PC-9 (cell line): Measurements from ENCODE around the gene BCL2L11.

Source experiments
- CTCF ChIP-seq: fragments of 200-600 bp; sonication (generic); conservative IDR thresholded peaks from 2 replicates; pipeline ENCODE4 v1.6.1; 2017; ENCODE audit warnings: mixed run types, antibody characterized with exemption, mild to moderate bottlenecking, moderate library complexity
- EZH2 ChIP-seq: fragments of 200-600 bp; sonication (generic); IDR thresholded peaks from 2 replicates; pipeline ENCODE4 v1.8.0; 2017; ENCODE audit warnings: antibody characterized with exemption, low read depth

- TF ChIP-seq CTCF (no peak), EZH2 (no peak)
Observed at GRCh38 chr2:111189106-111189505, 68.4 kb downstream of the BCL2L11 start.
